Stimulated activated CD4-positive, alpha-beta T cell treated with anti-CD3 and anti-CD28 coated beads, Interleukin-12 subunit alpha, Interleukin-12 subunit beta, amount 100 ng/mL, for 48 hours (primary cell): ENCODE data around the gene SYTL2.
"Not testable (repeated sequence)": the region's sequence is repeated elsewhere in the genome, so short reads cannot be mapped to it uniquely, and the experiment has no call there.

Source experiments
- DNase-seq, 3 donors: peaks; one replicate each; pipeline ENCODE4 v3.0.0-alpha.2; 2020; ENCODE audit warnings: low read depth in 2 of 3, low spot score in 1 of 3

Gene SYTL2

GRCh38 chr11:85663080-85663752, 147.7 kb downstream of the SYTL2 start:
- no peak for DNase-seq

DNA sequence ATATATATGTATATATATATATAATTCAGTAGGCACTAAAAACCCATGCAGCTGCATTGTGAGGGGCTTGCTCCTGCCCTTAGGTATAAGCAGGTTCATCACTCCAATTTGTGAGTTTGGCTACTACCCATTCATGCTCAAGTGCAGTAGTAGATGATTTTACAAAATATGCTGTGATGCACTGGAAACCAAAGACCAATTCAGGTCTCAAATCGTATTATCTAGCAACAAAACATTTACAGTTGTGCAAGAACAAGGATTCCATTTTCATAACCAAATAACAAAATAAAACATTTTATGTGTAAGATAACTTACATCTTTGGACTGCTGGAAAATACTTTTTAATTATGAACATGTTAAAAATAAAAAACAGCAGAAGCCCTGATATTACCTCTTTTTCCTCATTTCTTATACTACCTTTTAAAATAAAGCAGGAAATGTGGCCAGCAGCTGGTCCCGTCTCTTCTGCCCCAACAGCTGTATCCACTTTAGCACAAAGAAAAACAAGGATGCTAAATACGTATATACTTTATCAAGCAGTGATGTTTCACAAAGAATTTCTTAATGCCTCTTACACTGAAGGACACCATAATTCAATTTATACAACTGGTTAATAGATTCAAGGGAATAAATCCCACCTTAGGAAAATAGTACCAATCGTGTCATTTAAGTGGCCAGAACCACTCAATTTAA, 148.8 kb downstream of the SYTL2 start:
- DNase-seq: no peak

GRCh38 chr11:85658180-85658579, 152.8 kb downstream of the SYTL2 start:
- DNase-seq: no peak

- DNase-seq: no peak
Observed at GRCh38 chr11:85656777-85657176, 154.2 kb downstream of the SYTL2 start.

GRCh38 chr11:85654343-85654742, 156.6 kb downstream of the SYTL2 start:
- not testable (repeated sequence) for DNase-seq

DNA sequence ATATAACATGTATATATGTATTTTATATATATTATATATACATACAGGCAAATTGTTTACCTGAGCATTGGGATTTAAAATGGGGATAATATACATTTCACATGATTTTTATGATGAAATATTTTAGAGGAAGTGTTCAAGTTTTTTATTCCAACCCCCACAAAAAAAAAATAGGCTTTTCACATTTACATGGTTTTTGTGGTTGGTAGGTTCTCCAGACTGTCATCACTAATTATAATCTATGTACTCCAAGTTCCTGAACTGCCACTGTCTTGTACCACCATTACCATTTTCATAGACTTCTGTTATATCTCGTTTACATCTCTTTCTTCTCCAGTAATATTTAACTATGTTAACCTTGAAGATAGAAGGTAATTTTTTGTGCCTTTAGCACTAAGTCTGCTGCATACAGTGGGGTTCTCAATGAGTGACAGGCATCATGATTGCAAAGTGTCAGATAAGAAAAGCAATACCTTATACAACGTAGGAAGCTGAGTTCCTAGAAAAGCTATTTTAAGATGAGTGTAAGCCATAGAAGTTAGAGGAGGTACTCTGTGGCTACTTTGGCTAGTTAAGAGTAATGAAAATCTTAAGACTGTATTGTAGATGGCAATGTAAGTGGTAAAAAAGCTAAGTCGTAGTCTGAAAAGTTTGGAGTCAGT, 158.0 kb downstream of the SYTL2 start:
- no peak for DNase-seq

GRCh38 chr11:85651118-85651517, 159.8 kb downstream of the SYTL2 start:
- no peak for DNase-seq

DNA sequence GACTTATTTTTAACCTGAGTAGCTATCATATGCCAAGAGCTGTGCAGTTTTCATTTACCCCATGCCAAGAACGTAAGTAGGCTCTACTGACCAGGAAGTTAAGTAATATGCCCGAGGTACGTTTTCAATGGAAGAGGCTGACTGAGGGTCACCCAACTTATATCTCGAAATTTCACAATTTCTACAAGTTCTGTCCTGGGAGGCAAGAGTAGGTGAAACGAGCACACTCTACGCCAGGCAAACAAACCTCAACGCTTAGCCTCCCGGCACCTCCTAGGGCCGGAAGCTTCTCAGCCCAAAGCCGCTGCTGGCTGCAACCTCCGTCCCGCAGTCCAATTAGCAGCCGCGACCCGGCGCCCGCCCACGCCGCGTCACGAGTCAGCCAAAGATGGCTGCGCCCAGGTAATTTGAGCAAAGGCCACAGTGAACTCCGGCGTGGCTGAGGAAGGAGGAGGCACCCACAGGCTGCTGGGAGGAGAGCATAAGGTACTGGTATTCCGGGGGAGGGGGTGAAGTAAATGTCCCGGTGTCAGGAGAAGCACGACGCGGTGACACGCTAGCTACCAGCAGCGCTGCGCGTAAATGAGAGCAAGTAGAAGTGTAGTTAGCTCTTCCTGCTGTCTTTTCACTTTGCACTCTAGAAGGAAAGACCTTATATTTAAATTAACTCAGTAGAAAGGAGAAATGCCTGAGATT, 163.2 kb downstream of the SYTL2 start, which contains the start of gene TMEM126A:
TMEM126A (plus strand) TSS at position 364 of the 696 bp plus-strand sequence. CDS start 2,289 bp downstream, outside the sequence.
- peak; percentile 86 to 92 (median 87) for DNase-seq

- DNase-seq: no peak
Observed at GRCh38 chr11:85647078-85647477, 163.9 kb downstream of the SYTL2 start.
